PC-9 (cell line): ENCODE results near the gene KASH5. TPM values are rescaled to one million over a fixed set of nuclear protein-coding genes. Genes with fewer than 3 reads are reported as not detected.

ENCODE experiments used
- BruUV-seq: library from RNA; stranded (reverse); fragments of 400-500 nt; replicated peaks from 2 replicates; lab custom pipeline; 2021; lab: Mats Ljungman, UMichigan
- CTCF ChIA-PET: fragments of 300-600 bp; sonication (Branson Sonifier 250); formaldehyde crosslinking; loops from one replicate; lab custom pipeline; 2022; ENCODE audit warnings: antibody characterized with exemption; lab: Charles Lee
- POLR2A ChIA-PET: fragments of 300-600 bp; sonication (Branson Sonifier 250); formaldehyde crosslinking; loops from one replicate; lab custom pipeline; 2022; ENCODE audit warnings: antibody characterized with exemption; ENCODE audit not compliant: unreplicated experiment; lab: Charles Lee
- DNase-seq, 2 experiments: peaks; one replicate each; pipeline versions ENCODE4 v3.0.0 to v3.0.0-alpha.2; 2015 to 2022; ENCODE audit warnings: mixed read lengths in 1 of 2
- H2AFZ ChIP-seq: fragments of 200-600 bp; sonication (generic); 2 replicates; pipeline ENCODE4 v1.8.1; 2017; ENCODE audit warnings: antibody characterized with exemption
- H3F3A ChIP-seq: fragments of 200-600 bp; sonication (generic); 2 replicates; pipeline ENCODE4 v1.8.1; 2017; ENCODE audit warnings: antibody characterized with exemption, mild to moderate bottlenecking, low read depth; ENCODE audit not compliant: insufficient read depth
- H3K27ac ChIP-seq: fragments of 200-600 bp; sonication (generic); 2 replicates; pipeline ENCODE4 v1.6.1; 2016; ENCODE audit warnings: mixed run types
- H3K27me3 ChIP-seq: fragments of 200-600 bp; sonication (generic); 2 replicates; pipeline ENCODE4 v1.6.1; 2016; ENCODE audit warnings: low read depth, mixed run types; ENCODE audit not compliant: insufficient read depth
- H3K36me3 ChIP-seq: fragments of 200-600 bp; sonication (generic); 2 replicates; pipeline ENCODE4 v1.6.1; 2016; ENCODE audit warnings: low read depth, mixed run types
- H3K4me1 ChIP-seq: fragments of 200-600 bp; sonication (generic); replicated peaks from 2 replicates; pipeline ENCODE4 v1.6.1; 2016; ENCODE audit warnings: mixed run types; ENCODE audit not compliant: insufficient read depth
- H3K4me2 ChIP-seq: fragments of 200-600 bp; sonication (generic); 2 replicates; pipeline ENCODE4 v1.6.1; 2017; ENCODE audit warnings: mixed run types
- H3K4me3 ChIP-seq: fragments of 200-600 bp; sonication (generic); 2 replicates; pipeline ENCODE4 v1.6.1; 2016; ENCODE audit warnings: mixed run types
- H3K79me2 ChIP-seq: fragments of 200-600 bp; sonication (generic); 2 replicates; pipeline ENCODE4 v1.6.1; 2017; ENCODE audit warnings: low read depth, mixed run types
- H3K9me2 ChIP-seq: fragments of 200-600 bp; sonication (generic); 2 replicates; pipeline ENCODE4 v1.8.1; 2017; ENCODE audit warnings: mild to moderate bottlenecking; ENCODE audit not compliant: insufficient read depth
- H3K9me3 ChIP-seq: fragments of 200-600 bp; sonication (generic); 2 replicates; pipeline ENCODE4 v1.8.1; 2016; ENCODE audit warnings: low read depth; ENCODE audit not compliant: insufficient read depth
- H4K20me1 ChIP-seq: fragments of 200-600 bp; sonication (generic); 2 replicates; pipeline ENCODE4 v1.8.1; 2017; ENCODE audit not compliant: insufficient read depth
- CTCF ChIP-seq: fragments of 200-600 bp; sonication (generic); conservative IDR thresholded peaks from 2 replicates; pipeline ENCODE4 v1.6.1; 2017; ENCODE audit warnings: mixed run types, antibody characterized with exemption, mild to moderate bottlenecking, moderate library complexity
- EZH2 ChIP-seq: fragments of 200-600 bp; sonication (generic); IDR thresholded peaks from 2 replicates; pipeline ENCODE4 v1.8.0; 2017; ENCODE audit warnings: antibody characterized with exemption, low read depth
- intact Hi-C: fragments of 100-400 bp; cut with micrococcal nuclease; formaldehyde crosslinking; loops from one replicate; pipeline ENCODE4 v1.10.0; 2022; ENCODE audit not compliant: unreplicated experiment
- total RNA-seq: library from RNA; stranded (reverse); gene quantifications from 2 replicates; pipeline ENCODE4 v1.2.3, GENCODE V29; 2021

KASH5 gene
- total RNA-seq, 1 experiment from 2014 or later, result 0.39 TPM

GRCh38 chr19:49451430-49452181 lies 63.6 kb downstream of the KASH5 start, which contains the start of gene PIH1D1:
TSS of gene PIH1D1 (minus strand) at chr19:49451814. CDS start at chr19:49451574, 240 bp downstream.
- no peaks in the 10 kb centered on the region for H3K27me3 ChIP-seq
- no TSS peak for BruUV-seq
- H3K9me2 ChIP-seq, result no peaks in the 10 kb centered on the region
- no peak for TF ChIP-seq CTCF
- no peak for TF ChIP-seq EZH2
- no peaks in the 10 kb centered on the region for H3K9me3 ChIP-seq
- H3F3A ChIP-seq, result peaks cover 47% of the 10 kb centered on the region
- H3K4me1 ChIP-seq, result peaks cover 13% of the 10 kb centered on the region
- intact Hi-C loops, result loop anchor here (2.0 kb wide), 2 partner anchors 45 to 189 kb away; partner anchors contain the start of genes RPS11 and RRAS
- ChIA-PET CTCF (interaction anchor here (0.5 to 1.0 kb wide), 4 partner anchors 91 to 197 kb away, joined by 3 read pairs; no protein-coding TSS in a partner anchor), POLR2A (interaction anchor here (0.5 to 1.0 kb wide), 11 partner anchors 10 to 1818 kb away, joined by 3 to 6 read pairs (median 4); partner anchors contain the start of gene RUVBL2)
- H3K79me2 ChIP-seq, result peaks cover 60% of the 10 kb centered on the region
- H3K27ac ChIP-seq, result peak within 1 kb of the TSS; percentile 92
- H4K20me1 ChIP-seq, result no peaks in the 10 kb centered on the region
- H3K4me2 ChIP-seq, result peak within 1 kb of the TSS; percentile 98
- peak; percentile 96 to 100 for DNase-seq
- peak within 1 kb of the TSS; percentile 98 for H2AFZ ChIP-seq
- H3K4me3 ChIP-seq, result peak within 1 kb of the TSS; percentile 87
- H3K36me3 ChIP-seq, result peaks cover 11% of the 10 kb centered on the region

- Histone ChIP-seq H3K27ac (peak within 1 kb of the TSS; percentile 92), H3F3A (peaks cover 32% of the 10 kb centered on the region), H3K4me3 (peak within 1 kb of the TSS; percentile 87), H3K4me2 (peak within 1 kb of the TSS; percentile 85), H4K20me1 (no peaks in the 10 kb centered on the region), H3K36me3 (peaks cover 10% of the 10 kb centered on the region), H2AFZ (peak within 1 kb of the TSS; percentile 85), H3K9me2 (no peaks in the 10 kb centered on the region), H3K4me1 (peaks cover 13% of the 10 kb centered on the region), H3K79me2 (peaks cover 59% of the 10 kb centered on the region), H3K27me3 (no peaks in the 10 kb centered on the region), H3K9me3 (no peaks in the 10 kb centered on the region)
- peak; percentile 93 to 96 for DNase-seq
- intact Hi-C loops, result loop anchor here (1.0 to 2.0 kb wide), 3 partner anchors 34 to 188 kb away; partner anchors contain the start of genes RPL13A, RPS11 and RRAS
- no peak for TF ChIP-seq EZH2
- no peak for TF ChIP-seq CTCF
- ChIA-PET CTCF (interaction anchor here (0.6 kb wide), 1 partner anchor 434 kb away, joined by 6 read pairs; no protein-coding TSS in a partner anchor), POLR2A (interaction anchor here (0.5 to 1.0 kb wide), 10 partner anchors 188 to 1090 kb away, joined by 3 to 7 read pairs (median 4); partner anchors contain the start of genes BCL2L12, CA11 and IRF3)
- no TSS peak for BruUV-seq
Measured at GRCh38 chr19:49453013-49453756, 65.1 kb downstream of the KASH5 start, which contains the start of gene ALDH16A1. TSS of gene ALDH16A1 (plus strand) at chr19:49453225. CDS start at chr19:49453332, 107 bp downstream.

GRCh38 chr19:49453757-49454240 lies 65.8 kb downstream of the KASH5 start:
- DNase-seq, result no peak
- intact Hi-C loops, result loop anchor here (1.0 to 2.0 kb wide), 3 partner anchors 34 to 187 kb away; partner anchors contain the start of genes RPL13A, RPS11 and RRAS
- H4K20me1 ChIP-seq, result no peaks in the 10 kb centered on the region
- H3K79me2 ChIP-seq, result peaks cover 53% of the 10 kb centered on the region
- H3K27me3 ChIP-seq, result no peaks in the 10 kb centered on the region
- POLR2A ChIA-PET, result interaction anchor here (0.5 to 1.0 kb wide), 7 partner anchors 187 to 1043 kb away, joined by 3 to 7 read pairs (median 5); partner anchors contain the start of genes BCL2L12, CA11 and IRF3
- TSS peak; percentile 86 for BruUV-seq
- no peaks in the 10 kb centered on the region for H3K9me2 ChIP-seq
- TF ChIP-seq CTCF (no peak), EZH2 (no peak)
- H3K4me2 ChIP-seq, result peak overlapping the region; percentile 85
- H3K27ac ChIP-seq, result peak overlapping the region; percentile 92
- peaks cover 4% of the 10 kb centered on the region for H3K36me3 ChIP-seq
- H2AFZ ChIP-seq, result peak overlapping the region; percentile 70
- H3F3A ChIP-seq, result peaks cover 26% of the 10 kb centered on the region
- peaks cover 13% of the 10 kb centered on the region for H3K4me1 ChIP-seq
- H3K4me3 ChIP-seq, result peak overlapping the region; percentile 87
- CTCF ChIA-PET, result no interaction called here
- no peaks in the 10 kb centered on the region for H3K9me3 ChIP-seq
